Measurements from ENCODE around the gene ALPG. TPM values are rescaled to one million over a fixed set of nuclear protein-coding genes. Genes with fewer than 3 reads are reported as not detected.

ALPG gene
- total and polyA plus RNA-seq, 2 donors (not counting 3 experiments of a cell fraction or from before 2014, with no cell fraction given): not detected

- H2AFZ ChIP-seq (ENCODE audit: low read depth, low read length): no peak overlapping the region
- H3K27me3 ChIP-seq (ENCODE audit: control insufficient read depth in 2 of 2, insufficient read depth in 2 of 2, low read length in 2 of 2): peaks cover 73 to 79% of the 10 kb centered on the region in 2 experiments
- H4K20me1 ChIP-seq (replicated peaks; ENCODE audit: control insufficient read depth, extremely low read depth, insufficient read depth, low read length): no peaks in the 10 kb centered on the region
- H3K36me3 ChIP-seq (ENCODE audit: control insufficient read depth in 2 of 2, extremely low read depth in 1 of 2, insufficient read depth in 2 of 2, low read length in 2 of 2): no peaks in the 10 kb centered on the region
- ChIA-PET POLR2A (no interaction called here), CTCF (interaction anchor here (0.7 to 1.4 kb wide), 3 partner anchors 10 to 160 kb away, joined by 3 to 4 read pairs (median 4); no protein-coding TSS in a partner anchor)
- no peak for DNase-seq (ENCODE audit: low read depth, low spot score)
- no peak overlapping the region for H3K4me2 ChIP-seq (ENCODE audit: insufficient read depth, low read length)
- no peak overlapping the region for H3K27ac ChIP-seq (ENCODE audit: insufficient read depth, low read depth, low read length)
- no TSS peak for BruUV-seq (replicated peaks)
- intact Hi-C loops (cut with micrococcal nuclease): no loop called here
- no peak overlapping the region for H3K4me3 ChIP-seq (replicated peaks in 1 of 3; ENCODE audit: insufficient read depth in 1 of 3, low read depth in 1 of 3, low read length in 3 of 3)
- no peak overlapping the region for H3K9ac ChIP-seq (replicated peaks; ENCODE audit: extremely low read depth, insufficient read depth, low read length)
- TF ChIP-seq, protein P1, sequence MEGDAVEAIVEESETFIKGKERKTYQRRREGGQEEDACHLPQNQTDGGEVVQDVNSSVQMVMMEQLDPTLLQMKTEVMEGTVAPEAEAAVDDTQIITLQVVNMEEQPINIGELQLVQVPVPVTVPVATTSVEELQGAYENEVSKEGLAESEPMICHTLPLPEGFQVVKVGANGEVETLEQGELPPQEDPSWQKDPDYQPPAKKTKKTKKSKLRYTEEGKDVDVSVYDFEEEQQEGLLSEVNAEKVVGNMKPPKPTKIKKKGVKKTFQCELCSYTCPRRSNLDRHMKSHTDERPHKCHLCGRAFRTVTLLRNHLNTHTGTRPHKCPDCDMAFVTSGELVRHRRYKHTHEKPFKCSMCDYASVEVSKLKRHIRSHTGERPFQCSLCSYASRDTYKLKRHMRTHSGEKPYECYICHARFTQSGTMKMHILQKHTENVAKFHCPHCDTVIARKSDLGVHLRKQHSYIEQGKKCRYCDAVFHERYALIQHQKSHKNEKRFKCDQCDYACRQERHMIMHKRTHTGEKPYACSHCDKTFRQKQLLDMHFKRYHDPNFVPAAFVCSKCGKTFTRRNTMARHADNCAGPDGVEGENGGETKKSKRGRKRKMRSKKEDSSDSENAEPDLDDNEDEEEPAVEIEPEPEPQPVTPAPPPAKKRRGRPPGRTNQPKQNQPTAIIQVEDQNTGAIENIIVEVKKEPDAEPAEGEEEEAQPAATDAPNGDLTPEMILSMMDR (IDR thresholded peaks at IDR 0.05; ENCODE audit: extremely low read depth in 1 of 2, insufficient read depth in 1 of 2, low read depth in 1 of 2, low read length in 2 of 2): no peak
- TF ChIP-seq POLR2AphosphoS5 (IDR thresholded peaks at IDR 0.05; ENCODE audit: insufficient read depth, low read depth, low read length) (no peak), EZH2 (IDR thresholded peaks at IDR 0.05; ENCODE audit: borderline replicate concordance, low read depth, low read length, severe bottlenecking) (no peak), FOS (IDR thresholded peaks at IDR 0.05; ENCODE audit: borderline replicate concordance, insufficient read depth, low read length) (no peak), MYC (IDR thresholded peaks at IDR 0.05; ENCODE audit: low read depth, low read length) (no peak), JUN (IDR thresholded peaks at IDR 0.05; ENCODE audit: borderline replicate concordance, insufficient read depth, insufficient read length, low read depth) (no peak), MAX (IDR thresholded peaks at IDR 0.05; ENCODE audit: insufficient read depth, insufficient read length) (no peak), POLR2A (IDR thresholded peaks at IDR 0.05; ENCODE audit: low read depth, low read length) (no peak), GATA2 (IDR thresholded peaks at IDR 0.05; ENCODE audit: insufficient read depth, insufficient read length, low read depth, low read length) (no peak)
- no peaks in the 10 kb centered on the region for H3K9me3 ChIP-seq (replicated peaks; ENCODE audit: control insufficient read depth, insufficient read depth, low read length)
- FAIRE-seq: no peak
- no peaks in the 10 kb centered on the region for H3K4me1 ChIP-seq (ENCODE audit: control insufficient read depth, extremely low read depth, insufficient read depth, low read length)
- no peaks in the 10 kb centered on the region for H3K79me2 ChIP-seq (ENCODE audit: control insufficient read depth, insufficient read depth, low read length)
- dilution Hi-C loops (cut with MboI; ENCODE audit: extremely low pct_ligation_motif_present, low sequenced_read_pairs): no loop called here
- no peaks in the 10 kb centered on the region for H3K9me1 ChIP-seq (replicated peaks; ENCODE audit: control insufficient read depth, extremely low read depth, insufficient read depth, low read length)
These were observed 20.2 kb upstream of the ALPG start for GRCh38 chr2:232386490-232386739.

All from endothelial cell of umbilical vein (primary cell).